Stimulated activated CD8-positive, alpha-beta memory T cell treated with anti-CD3 and anti-CD28 coated beads, Interleukin-2, amount 100 ng/mL, for 48 hours (primary cell): ENCODE data around the gene CXCR5.

Source experiments
- DNase-seq, 2 donors: peaks; one replicate each; pipeline ENCODE4 v3.0.0-alpha.2; 2020; ENCODE audit warnings: low read depth in 2 of 2

The CXCR5 gene

GRCh38 chr11:118898400-118899295, 15.0 kb downstream of the CXCR5 start:
- DNase-seq = no peak

- no peak for DNase-seq
These were observed 15.6 kb downstream of the CXCR5 start for GRCh38 chr11:118899296-118899688.

DNA sequence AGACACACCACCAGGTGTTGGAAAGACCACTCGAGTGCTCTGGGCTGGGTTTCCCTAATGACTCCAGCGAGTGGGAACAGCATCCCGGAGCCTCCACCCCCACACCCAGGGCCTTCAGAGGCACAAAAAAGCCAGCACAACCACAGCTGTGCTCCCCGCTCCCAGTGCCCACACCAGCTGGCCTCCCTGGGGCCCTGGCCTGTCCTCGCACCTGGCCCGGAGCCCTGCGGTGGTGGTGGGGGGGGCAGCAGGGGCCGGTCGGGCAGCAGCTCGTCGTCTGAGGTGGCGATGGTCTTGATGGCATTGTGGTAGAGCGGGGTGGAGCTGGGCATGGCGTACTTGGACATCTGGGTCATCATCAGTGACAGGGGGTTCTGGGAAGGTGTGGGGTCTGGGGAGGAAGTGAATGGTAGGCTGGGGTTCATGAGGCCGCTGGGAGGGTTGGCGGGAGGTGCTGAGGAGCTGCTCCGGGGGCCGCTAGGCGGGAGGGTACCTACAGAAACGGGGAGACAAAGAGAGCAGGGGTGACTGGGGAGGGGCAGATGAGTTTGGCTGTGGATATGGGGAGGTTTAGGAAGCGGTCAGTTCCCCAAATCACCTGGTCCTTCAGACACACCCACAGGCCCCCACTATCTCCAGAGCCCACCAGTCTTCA, 16.1 kb downstream of the CXCR5 start:
- no peak for DNase-seq

GRCh38 chr11:118900535-118901384, 17.1 kb downstream of the CXCR5 start:
- DNase-seq = no peak

DNA sequence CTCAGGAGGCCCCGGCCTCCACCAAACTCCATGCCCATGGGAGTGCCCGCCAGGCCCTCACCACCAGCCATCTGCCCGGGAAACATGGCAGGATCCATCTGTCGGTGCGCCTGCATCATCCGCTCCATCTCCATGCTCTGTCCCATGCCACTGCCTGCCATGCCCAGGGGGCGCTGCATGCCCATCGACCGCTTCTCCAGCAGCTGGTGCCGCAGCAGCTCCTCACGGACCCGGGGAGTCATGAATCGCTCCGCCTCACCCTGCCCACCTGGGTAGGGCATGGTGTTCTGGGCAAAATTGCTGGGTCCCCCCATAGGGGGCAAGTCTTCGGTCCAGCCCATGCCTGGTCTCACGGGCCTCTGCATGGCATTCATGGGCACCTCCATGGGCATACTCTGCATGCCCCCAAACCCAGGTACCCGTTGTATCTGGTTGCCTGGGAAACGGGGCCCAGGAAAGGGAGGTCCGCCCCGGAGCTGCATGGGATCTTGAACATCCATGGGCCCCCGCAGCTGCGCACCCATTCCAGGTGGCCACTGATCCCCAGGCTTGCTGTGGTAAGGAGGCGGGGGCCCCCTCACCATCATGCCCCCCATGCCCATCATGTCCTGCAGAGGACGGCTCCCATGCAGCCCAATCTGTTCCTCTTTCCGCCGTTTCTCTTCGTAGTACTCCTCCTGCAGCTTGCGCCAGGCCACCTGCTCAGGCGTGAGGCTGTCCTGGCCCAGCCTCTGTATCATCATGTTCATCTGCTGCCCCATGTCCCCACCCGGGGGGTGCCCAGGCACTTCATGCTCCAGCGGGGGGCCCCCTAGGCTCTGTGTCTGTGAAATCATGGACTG, 18.0 kb downstream of the CXCR5 start:
- no peak for DNase-seq

- DNase-seq = no peak
These were observed 18.9 kb downstream of the CXCR5 start for GRCh38 chr11:118902336-118903203.

GRCh38 chr11:118903204-118904015, 19.7 kb downstream of the CXCR5 start:
- DNase-seq = no peak

GRCh38 chr11:118907051-118908042, 23.7 kb downstream of the CXCR5 start:
- peak in 1 of 2 donors; percentile 84 for DNase-seq

- no peak for DNase-seq
These were observed 24.6 kb downstream of the CXCR5 start for GRCh38 chr11:118908264-118908663.

- DNase-seq = no peak
These were observed 25.4 kb downstream of the CXCR5 start for GRCh38 chr11:118908901-118909618.

DNA sequence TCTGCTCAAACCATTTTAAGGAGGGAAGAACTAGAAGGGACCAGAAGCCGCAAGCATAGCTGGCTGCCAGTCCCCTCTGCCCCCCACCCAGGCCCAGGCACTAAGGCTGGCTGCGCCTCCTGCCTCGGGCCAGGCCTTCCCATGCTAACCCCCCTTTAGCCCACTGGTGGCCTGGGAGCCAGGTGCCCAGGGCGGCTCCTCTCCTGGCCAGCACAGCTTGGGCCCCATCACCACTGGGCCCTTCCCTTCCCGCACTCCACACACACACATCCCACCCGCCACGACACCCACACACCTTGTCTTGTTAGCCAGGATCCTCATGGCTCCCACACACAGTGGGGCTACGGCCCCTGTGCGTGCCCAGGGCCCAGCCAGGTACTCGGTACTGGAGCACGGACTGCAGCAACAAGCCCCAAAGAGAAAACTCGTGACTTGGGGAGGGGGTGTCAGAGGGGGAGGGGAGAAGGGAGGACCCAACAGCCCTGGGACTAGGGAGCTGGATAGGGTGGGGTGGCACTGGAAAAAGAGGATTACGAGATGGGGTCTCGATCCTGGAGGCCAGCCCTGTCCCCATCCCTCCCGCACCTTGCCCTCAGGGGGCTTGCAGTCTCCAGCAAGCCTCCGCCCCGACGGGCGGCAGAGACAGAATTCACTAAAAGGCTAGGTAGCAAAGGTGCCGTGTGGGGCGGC, 26.1 kb downstream of the CXCR5 start:
- no peak for DNase-seq

DNA sequence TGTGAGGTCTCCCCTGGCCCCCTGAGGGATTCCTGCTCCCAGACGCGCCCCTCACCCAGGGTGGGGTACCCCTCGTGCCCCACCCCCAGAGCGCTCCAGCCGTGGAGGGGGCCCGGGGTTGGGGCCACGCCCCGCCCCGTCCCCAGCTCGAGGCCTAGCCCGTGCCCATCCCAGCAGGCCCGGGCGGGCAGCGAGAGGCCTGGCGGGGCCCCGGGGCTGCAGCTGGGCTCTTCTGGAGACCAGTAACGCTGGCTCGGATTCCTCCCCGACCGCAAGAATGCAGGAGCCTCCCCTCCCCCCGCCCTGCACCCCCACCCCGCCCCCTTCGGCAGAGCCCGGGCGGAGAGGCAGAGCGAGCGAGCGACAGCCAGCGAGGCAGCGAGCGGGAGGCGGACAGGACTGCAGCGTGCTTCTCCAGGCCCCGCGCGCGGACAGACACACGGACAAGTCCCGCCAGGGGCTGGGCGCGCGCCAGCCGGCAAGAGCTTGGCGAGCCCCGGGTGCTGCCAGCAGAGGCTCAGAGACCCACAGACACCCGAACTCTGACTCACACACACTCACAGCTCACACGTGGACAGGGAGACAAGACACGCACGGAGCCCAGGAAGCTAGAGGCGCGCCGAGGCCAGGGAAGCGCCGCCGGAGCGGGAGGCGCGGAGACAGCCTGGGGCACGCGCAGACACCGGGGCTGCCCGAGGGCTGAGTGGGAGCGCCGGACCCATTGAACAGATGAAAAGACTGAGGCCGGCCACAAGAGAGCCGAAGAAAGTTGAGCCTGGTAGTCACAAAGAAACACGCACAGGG, 26.8 kb downstream of the CXCR5 start:
- no peak for DNase-seq

- no peak for DNase-seq
These were observed 27.6 kb downstream of the CXCR5 start for GRCh38 chr11:118911113-118911879.

DNA sequence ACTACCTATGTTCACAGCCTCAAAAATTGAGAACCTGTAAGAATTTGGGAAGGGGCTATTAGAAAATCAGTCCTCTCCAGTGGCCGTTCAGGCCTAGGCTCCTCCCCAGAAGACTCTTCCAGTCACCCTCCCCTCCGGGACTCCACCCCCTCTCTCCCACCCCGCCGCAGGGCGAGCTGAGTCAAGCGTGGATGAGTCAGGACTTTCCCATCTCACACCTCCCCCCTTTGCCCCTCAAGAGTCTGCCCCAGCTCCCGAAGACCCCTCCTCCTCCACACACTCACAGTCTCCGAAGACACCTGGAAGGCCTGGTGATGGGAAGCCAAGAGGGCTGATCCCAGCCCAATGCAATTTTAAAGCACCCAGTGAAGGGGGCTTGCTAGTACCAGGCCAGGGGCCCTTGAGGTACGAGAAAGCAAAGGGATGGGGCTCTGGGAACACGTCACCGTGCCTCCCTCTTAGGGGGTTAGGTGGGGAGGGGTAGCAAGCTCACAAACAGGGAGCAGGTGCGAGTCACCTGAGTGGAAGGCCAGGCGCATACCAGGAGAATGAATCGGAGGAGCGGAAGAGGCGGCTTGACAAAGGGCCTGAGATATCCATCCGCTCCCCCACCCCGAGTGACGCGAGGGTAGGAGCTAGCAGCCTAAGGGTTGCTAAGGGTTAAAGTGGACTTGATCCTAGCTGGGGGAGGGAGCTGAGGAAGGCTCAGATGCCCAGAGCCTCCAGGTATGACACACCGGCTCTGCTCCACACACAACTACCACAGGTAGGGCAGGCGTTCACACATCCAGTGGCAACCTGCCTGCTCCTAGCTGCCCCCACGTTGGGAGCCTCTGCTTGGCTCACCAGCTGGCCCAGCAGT, 28.4 kb downstream of the CXCR5 start:
- peak; percentile 77 to 81 for DNase-seq
